ENCODE data around the gene SMC2.

SMC2 gene

DNA sequence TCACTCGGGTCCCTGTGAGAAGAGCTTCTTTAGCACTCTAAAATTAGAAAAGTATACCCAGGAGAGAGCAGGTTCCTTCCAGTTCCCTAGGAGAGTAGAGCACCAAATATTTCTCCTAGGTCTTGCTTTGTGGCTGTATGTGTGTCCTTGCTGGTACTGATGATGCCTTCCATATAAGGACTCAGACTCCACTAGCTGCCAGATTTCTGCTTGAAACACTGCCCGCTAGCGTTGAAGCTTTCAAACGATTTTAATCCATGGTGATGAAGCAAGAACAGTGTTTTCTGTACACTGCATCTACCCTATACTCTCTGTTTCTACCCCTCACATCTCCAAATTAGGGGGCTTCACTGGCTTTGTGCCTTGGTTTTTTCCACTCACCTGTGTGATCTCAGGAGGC lies 2.4 kb upstream of the SMC2 start:
- H3K9me3 ChIP-seq = no peaks in the 10 kb centered on the region
- no peaks in the 10 kb centered on the region for H3K27me3 ChIP-seq
- H3K27ac ChIP-seq = peak overlapping the region; percentile 91 to 92
- no peaks in the 10 kb centered on the region for H3K36me3 ChIP-seq
- H3K4me3 ChIP-seq = no peak overlapping the region
- TF ChIP-seq, protein P1, sequence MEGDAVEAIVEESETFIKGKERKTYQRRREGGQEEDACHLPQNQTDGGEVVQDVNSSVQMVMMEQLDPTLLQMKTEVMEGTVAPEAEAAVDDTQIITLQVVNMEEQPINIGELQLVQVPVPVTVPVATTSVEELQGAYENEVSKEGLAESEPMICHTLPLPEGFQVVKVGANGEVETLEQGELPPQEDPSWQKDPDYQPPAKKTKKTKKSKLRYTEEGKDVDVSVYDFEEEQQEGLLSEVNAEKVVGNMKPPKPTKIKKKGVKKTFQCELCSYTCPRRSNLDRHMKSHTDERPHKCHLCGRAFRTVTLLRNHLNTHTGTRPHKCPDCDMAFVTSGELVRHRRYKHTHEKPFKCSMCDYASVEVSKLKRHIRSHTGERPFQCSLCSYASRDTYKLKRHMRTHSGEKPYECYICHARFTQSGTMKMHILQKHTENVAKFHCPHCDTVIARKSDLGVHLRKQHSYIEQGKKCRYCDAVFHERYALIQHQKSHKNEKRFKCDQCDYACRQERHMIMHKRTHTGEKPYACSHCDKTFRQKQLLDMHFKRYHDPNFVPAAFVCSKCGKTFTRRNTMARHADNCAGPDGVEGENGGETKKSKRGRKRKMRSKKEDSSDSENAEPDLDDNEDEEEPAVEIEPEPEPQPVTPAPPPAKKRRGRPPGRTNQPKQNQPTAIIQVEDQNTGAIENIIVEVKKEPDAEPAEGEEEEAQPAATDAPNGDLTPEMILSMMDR (IDR thresholded peaks at IDR 0.05) = peak; percentile 28 to 46
- DNase-seq = peak in 1 of 2 donors; percentile 72
- intact Hi-C loops (cut with DNase I; ENCODE audit: low total_unique reads) = loop anchor here (10.0 kb wide), 1 partner anchor 653 kb away; the partner anchor contains the start of gene NIPSNAP3A
- H3K4me1 ChIP-seq = peaks cover 0 to 27% (median 15%) of the 10 kb centered on the region in 4 donors

DNA sequence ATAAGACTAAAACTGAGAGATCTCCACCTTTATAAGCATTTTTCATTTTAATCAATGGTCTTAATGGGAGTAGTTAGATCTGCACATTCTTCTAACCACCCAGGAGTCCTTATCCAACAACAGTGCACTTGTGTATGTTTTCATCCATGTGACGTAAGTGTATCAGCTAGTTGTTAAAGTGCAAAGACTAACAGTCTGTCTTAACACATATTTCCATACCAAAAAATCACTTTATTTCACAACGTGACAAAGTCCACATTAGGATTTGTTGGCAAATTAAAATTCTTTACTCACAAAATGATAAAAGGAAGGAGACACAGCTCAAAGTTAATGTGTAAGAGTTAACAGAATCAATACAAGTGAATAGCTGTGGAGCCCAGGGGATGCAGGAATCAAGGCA lies 1.9 kb upstream of the SMC2 start:
- intact Hi-C loops (cut with DNase I; ENCODE audit: low total_unique reads) = loop anchor here (10.0 kb wide), 1 partner anchor 653 kb away; the partner anchor contains the start of gene NIPSNAP3A
- H3K27ac ChIP-seq = peak overlapping the region; percentile 91 to 92
- H3K4me3 ChIP-seq = no peak overlapping the region
- H3K36me3 ChIP-seq = no peaks in the 10 kb centered on the region
- no peaks in the 10 kb centered on the region for H3K27me3 ChIP-seq
- peaks cover 0 to 27% (median 15%) of the 10 kb centered on the region in 4 donors for H3K4me1 ChIP-seq
- DNase-seq = no peak
- H3K9me3 ChIP-seq = no peaks in the 10 kb centered on the region
- TF ChIP-seq, protein P1 (IDR thresholded peaks at IDR 0.05) = no peak

DNA sequence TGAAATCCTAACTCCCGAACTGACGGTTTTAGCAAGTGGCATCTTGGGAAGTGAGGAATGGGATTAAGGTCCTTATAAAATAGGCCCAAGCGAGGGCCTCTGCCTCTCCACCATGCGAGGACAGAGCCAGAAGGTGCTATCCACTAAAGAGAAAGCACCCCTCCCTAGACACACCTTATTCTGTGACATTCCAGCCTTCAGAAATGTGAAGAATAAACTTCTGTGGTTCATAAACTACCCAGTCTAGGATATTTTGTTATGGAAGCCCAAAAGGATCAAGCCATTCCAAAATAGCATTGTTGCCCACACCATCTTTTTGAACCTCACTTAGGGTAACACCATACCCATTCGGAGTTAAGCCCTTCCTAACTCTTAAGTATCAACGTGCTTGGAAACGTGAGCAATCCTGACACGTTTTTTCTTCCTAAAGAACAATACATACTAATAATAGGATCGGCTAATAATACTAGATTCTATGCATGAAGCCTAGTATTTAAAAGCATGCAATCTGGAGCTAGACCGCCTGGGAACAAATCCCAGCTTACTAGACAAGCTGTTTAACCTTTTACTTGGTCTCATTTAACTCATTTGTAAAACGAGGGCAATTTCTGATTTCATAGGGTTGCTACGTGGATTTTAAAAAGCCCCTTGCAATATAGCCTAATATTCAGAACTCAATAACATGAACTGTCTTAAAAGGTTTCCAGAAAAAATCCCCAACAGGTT lies 1.1 kb upstream of the SMC2 start:
- peaks cover 0 to 27% (median 15%) of the 10 kb centered on the region in 4 donors for H3K4me1 ChIP-seq
- H3K27me3 ChIP-seq = no peaks in the 10 kb centered on the region
- H3K27ac ChIP-seq = peak overlapping the region; percentile 91 to 92
- peak overlapping the region; percentile 63 to 67 for H3K4me3 ChIP-seq
- H3K36me3 ChIP-seq = no peaks in the 10 kb centered on the region
- intact Hi-C loops (cut with DNase I; ENCODE audit: low total_unique reads) = loop anchor here (10.0 kb wide), 1 partner anchor 652 kb away; the partner anchor contains the start of gene NIPSNAP3A
- DNase-seq = no peak
- TF ChIP-seq, protein P1 (IDR thresholded peaks at IDR 0.05) = peak in 1 of 2 experiments; percentile 5
- no peaks in the 10 kb centered on the region for H3K9me3 ChIP-seq

DNA sequence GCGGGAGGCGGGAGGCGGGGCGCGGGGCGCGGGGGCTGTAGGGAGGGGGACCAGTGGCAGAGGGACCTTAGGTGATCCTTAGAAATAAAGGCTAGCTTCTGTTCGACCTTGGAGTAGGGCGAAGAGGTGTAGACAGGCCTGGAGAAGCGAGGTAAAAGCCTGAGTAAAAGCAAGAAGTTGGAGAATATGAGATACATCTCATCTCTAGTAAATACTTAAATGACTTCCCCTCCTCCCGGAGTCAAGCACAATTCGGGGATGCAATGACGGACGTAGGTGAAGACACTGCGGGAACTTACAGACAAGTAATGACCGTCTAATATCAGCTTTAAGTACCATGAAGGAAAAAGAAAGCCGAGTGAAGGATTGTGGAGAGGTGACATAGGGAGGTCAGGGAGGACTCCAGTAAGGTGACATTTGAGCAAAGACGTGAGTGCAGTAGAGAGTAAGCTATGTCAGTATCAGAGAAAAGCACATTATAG lies 466 bp downstream of the SMC2 start:
- Histone ChIP-seq H3K27me3 (no peaks in the 10 kb centered on the region), H3K4me3 (peak overlapping the region; percentile 63 to 67), H3K4me1 (peaks cover 0 to 27% (median 15%) of the 10 kb centered on the region in 4 donors), H3K9me3 (no peaks in the 10 kb centered on the region), H3K27ac (peak overlapping the region; percentile 91 to 92), H3K36me3 (no peaks in the 10 kb centered on the region)
- intact Hi-C loops (cut with DNase I; ENCODE audit: low total_unique reads) = loop anchor here (10.0 kb wide), 1 partner anchor 650 kb away; the partner anchor contains the start of gene NIPSNAP3A
- DNase-seq = no peak
- TF ChIP-seq, protein P1 (IDR thresholded peaks at IDR 0.05) = no peak

DNA sequence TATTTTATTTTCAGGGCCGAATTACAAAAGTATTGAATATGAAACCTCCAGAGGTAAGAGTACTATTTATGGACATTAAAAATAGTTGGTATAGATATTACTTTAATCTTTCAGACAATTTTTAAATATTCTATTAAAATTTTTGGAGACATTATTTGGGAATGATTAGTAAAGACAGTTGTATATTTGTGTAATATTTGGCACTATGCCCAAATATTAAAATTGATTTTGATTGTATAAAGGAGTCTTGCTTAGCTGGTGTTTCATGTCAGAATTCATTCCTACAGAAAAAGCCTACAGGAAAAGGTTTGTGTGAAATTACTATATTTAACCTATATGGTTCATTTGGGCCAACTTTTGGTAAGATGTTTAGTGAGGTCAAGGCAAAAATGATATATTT lies 5.5 kb downstream of the SMC2 start:
- DNase-seq = no peak
- peaks cover 0 to 9% (median 4%) of the 10 kb centered on the region in 4 donors for H3K4me1 ChIP-seq
- H3K9me3 ChIP-seq = no peaks in the 10 kb centered on the region
- peaks cover 21 to 27% (median 22%) of the 10 kb centered on the region in 3 donors for H3K36me3 ChIP-seq
- no peak overlapping the region for H3K27ac ChIP-seq
- no peaks in the 10 kb centered on the region for H3K27me3 ChIP-seq
- intact Hi-C loops (cut with DNase I; ENCODE audit: low total_unique reads) = loop anchor here (10.0 kb wide), 1 partner anchor 645 kb away; the partner anchor contains the start of gene NIPSNAP3A
- TF ChIP-seq, protein P1 (IDR thresholded peaks at IDR 0.05) = no peak
- no peak overlapping the region for H3K4me3 ChIP-seq

Data from tibial artery (tissue), 4 donors.